GM19043 (cell line): ENCODE measurements around the gene TMEM255B.
"Not testable (repeated sequence)": the region's sequence is repeated elsewhere in the genome, so short reads cannot be mapped to it uniquely, and the experiment has no call there.

Experiments
- ATAC-seq: cut with Tn5 transposase; IDR thresholded peaks from one replicate; pipeline ENCODE4 v1.9.1; 2021; ENCODE audit warnings: low read depth; ENCODE audit not compliant: unreplicated experiment

The TMEM255B gene

GRCh38 chr13:113813749-113814434 is 54.9 kb downstream of the TMEM255B start:
- no peak for ATAC-seq

GRCh38 chr13:113814435-113814821 is 55.4 kb downstream of the TMEM255B start:
- ATAC-seq: no peak

- ATAC-seq: no peak
These were observed 56.4 kb downstream of the TMEM255B start for GRCh38 chr13:113815151-113816058.

GRCh38 chr13:113816254-113816929 is 57.4 kb downstream of the TMEM255B start:
- no peak for ATAC-seq

- ATAC-seq: no peak
These were observed 58.2 kb downstream of the TMEM255B start for GRCh38 chr13:113816946-113817859.

- no peak for ATAC-seq
These were observed 59.0 kb downstream of the TMEM255B start for GRCh38 chr13:113817860-113818691.

GRCh38 chr13:113818700-113819295 is 59.8 kb downstream of the TMEM255B start:
- no peak for ATAC-seq

GRCh38 chr13:113819341-113819730 is 60.3 kb downstream of the TMEM255B start:
- no peak for ATAC-seq

GRCh38 chr13:113819731-113820715 is 61.0 kb downstream of the TMEM255B start:
- ATAC-seq: no peak

GRCh38 chr13:113820813-113821651 is 62.0 kb downstream of the TMEM255B start:
- ATAC-seq: no peak

GRCh38 chr13:113821847-113822246 is 62.8 kb downstream of the TMEM255B start:
- no peak for ATAC-seq

- no peak for ATAC-seq
These were observed 63.2 kb downstream of the TMEM255B start for GRCh38 chr13:113822266-113822665.

GRCh38 chr13:113822956-113823744 is 64.1 kb downstream of the TMEM255B start:
- no peak for ATAC-seq

- no peak for ATAC-seq
These were observed 64.7 kb downstream of the TMEM255B start for GRCh38 chr13:113823771-113824170.

- ATAC-seq: no peak
These were observed 66.8 kb downstream of the TMEM255B start for GRCh38 chr13:113825841-113826240.

GRCh38 chr13:113826446-113826845 is 67.4 kb downstream of the TMEM255B start:
- ATAC-seq: not testable (repeated sequence)
